Skeletal muscle tissue (tissue), 4 donors: ENCODE data around the gene CHST13. TPM values are rescaled to one million over a fixed set of nuclear protein-coding genes. Genes with fewer than 3 reads are reported as not detected.
A peak's percentile ranks its signal among the peaks of the same experiment; 100 is the strongest.

ENCODE experiments used
- H3K27ac ChIP-seq: one replicate; pipeline ENCODE4 v1.7.0; 2013; ENCODE audit warnings: mild to moderate bottlenecking, low read depth, low read length, inconsistent platforms
- H3K27me3 ChIP-seq, 3 donors: one replicate each; pipeline ENCODE4 v1.7.0; 2013; ENCODE audit warnings: low read length in 3 of 3; ENCODE audit not compliant: control insufficient read depth in 3 of 3, insufficient read depth in 3 of 3
- H3K36me3 ChIP-seq, 3 donors: one replicate each; pipeline ENCODE4 v1.7.0; 2013; ENCODE audit warnings: low read length in 3 of 3; ENCODE audit not compliant: control insufficient read depth in 3 of 3, insufficient read depth in 3 of 3
- H3K4me1 ChIP-seq, 3 donors: one replicate each; pipeline ENCODE4 v1.7.0; 2013; ENCODE audit warnings: low read length in 3 of 3, mild to moderate bottlenecking in 3 of 3; ENCODE audit not compliant: control insufficient read depth in 3 of 3, insufficient read depth in 3 of 3
- H3K4me3 ChIP-seq, 3 donors: one replicate each; pipeline ENCODE4 v1.7.0; 2013; ENCODE audit warnings: low read length in 3 of 3
- H3K9ac ChIP-seq, 3 donors: one replicate each; pipeline ENCODE4 v1.7.0; 2013; ENCODE audit warnings: low read length in 3 of 3, mild to moderate bottlenecking in 3 of 3, moderate library complexity in 2 of 3, low read depth in 1 of 3
- H3K9me3 ChIP-seq, 3 donors: one replicate each; pipeline ENCODE4 v1.7.0; 2013; ENCODE audit warnings: low read length in 3 of 3; ENCODE audit not compliant: control insufficient read depth in 3 of 3
- total RNA-seq: library from RNA; depleted of rRNA; stranded (reverse); fragments of >200 nt; gene quantifications from one replicate; pipeline ENCODE4 v1.2.3, GENCODE V29; 2014
- donor health status: Osteomylitis.

CHST13 gene
- total RNA-seq, 1 donor from 2014 or later = not detected

GRCh38 chr3:126522363-126522788, 1.6 kb upstream of the CHST13 start:
- H3K27me3 ChIP-seq = peaks cover 3 to 25% (median 16%) of the 10 kb centered on the region in 3 donors
- H3K4me1 ChIP-seq = peaks cover 7 to 14% (median 12%) of the 10 kb centered on the region in 3 donors
- no peaks in the 10 kb centered on the region for H3K9me3 ChIP-seq
- no peak overlapping the region for H3K9ac ChIP-seq
- H3K36me3 ChIP-seq = no peaks in the 10 kb centered on the region
- no peak overlapping the region for H3K4me3 ChIP-seq
- no peak overlapping the region for H3K27ac ChIP-seq

GRCh38 chr3:126524429-126524988, 554 bp downstream of the CHST13 start:
- Histone ChIP-seq H3K9ac (peak overlapping the region in 2 of 3 donors; percentile 23 to 62), H3K27ac (no peak overlapping the region), H3K36me3 (no peaks in the 10 kb centered on the region), H3K4me1 (peaks cover 7 to 18% (median 12%) of the 10 kb centered on the region in 3 donors), H3K27me3 (peaks cover 3 to 25% (median 14%) of the 10 kb centered on the region in 3 donors), H3K9me3 (no peaks in the 10 kb centered on the region), H3K4me3 (peak overlapping the region; percentile 26 to 63 (median 58))

GRCh38 chr3:126525091-126525852, 1.3 kb downstream of the CHST13 start:
- Histone ChIP-seq H3K9ac (no peak overlapping the region), H3K36me3 (no peaks in the 10 kb centered on the region), H3K27me3 (peaks cover 3 to 22% (median 14%) of the 10 kb centered on the region in 3 donors), H3K4me1 (peaks cover 7 to 18% (median 12%) of the 10 kb centered on the region in 3 donors), H3K4me3 (no peak overlapping the region), H3K9me3 (no peaks in the 10 kb centered on the region), H3K27ac (no peak overlapping the region)

GRCh38 chr3:126525853-126526667, 2.1 kb downstream of the CHST13 start:
- Histone ChIP-seq H3K4me1 (peaks cover 7 to 18% (median 12%) of the 10 kb centered on the region in 3 donors), H3K9ac (no peak overlapping the region), H3K36me3 (no peaks in the 10 kb centered on the region), H3K9me3 (no peaks in the 10 kb centered on the region), H3K27ac (no peak overlapping the region), H3K27me3 (peaks cover 3 to 22% (median 14%) of the 10 kb centered on the region in 3 donors), H3K4me3 (no peak overlapping the region)

- peaks cover 7 to 18% (median 12%) of the 10 kb centered on the region in 3 donors for H3K4me1 ChIP-seq
- H3K27ac ChIP-seq = no peak overlapping the region
- no peaks in the 10 kb centered on the region for H3K9me3 ChIP-seq
- H3K36me3 ChIP-seq = no peaks in the 10 kb centered on the region
- H3K4me3 ChIP-seq = no peak overlapping the region
- peaks cover 3 to 22% (median 14%) of the 10 kb centered on the region in 3 donors for H3K27me3 ChIP-seq
- H3K9ac ChIP-seq = no peak overlapping the region
Measured at GRCh38 chr3:126526668-126527005, 2.7 kb downstream of the CHST13 start.

GRCh38 chr3:126527006-126527405, 3.1 kb downstream of the CHST13 start:
- H3K9ac ChIP-seq = no peak overlapping the region
- peaks cover 3 to 22% (median 14%) of the 10 kb centered on the region in 3 donors for H3K27me3 ChIP-seq

GRCh38 chr3:126527455-126528211, 3.7 kb downstream of the CHST13 start:
- no peak overlapping the region for H3K9ac ChIP-seq
- no peaks in the 10 kb centered on the region for H3K9me3 ChIP-seq
- peaks cover 7 to 18% (median 10%) of the 10 kb centered on the region in 3 donors for H3K4me1 ChIP-seq
- no peak overlapping the region for H3K27ac ChIP-seq
- no peaks in the 10 kb centered on the region for H3K36me3 ChIP-seq
- no peak overlapping the region for H3K4me3 ChIP-seq
- H3K27me3 ChIP-seq = peaks cover 3 to 19% (median 14%) of the 10 kb centered on the region in 3 donors

More at GRCh38 chr3:126527006-126527405, 3.1 kb downstream of the CHST13 start:
- no peaks in the 10 kb centered on the region for H3K36me3 ChIP-seq
- peaks cover 7 to 18% (median 12%) of the 10 kb centered on the region in 3 donors for H3K4me1 ChIP-seq
- no peak overlapping the region for H3K27ac ChIP-seq
- no peaks in the 10 kb centered on the region for H3K9me3 ChIP-seq
- H3K4me3 ChIP-seq = no peak overlapping the region

GRCh38 chr3:126528419-126528799, 4.5 kb downstream of the CHST13 start:
- Histone ChIP-seq H3K9me3 (no peaks in the 10 kb centered on the region), H3K4me1 (peaks cover 7 to 15% (median 9%) of the 10 kb centered on the region in 3 donors), H3K4me3 (no peak overlapping the region), H3K36me3 (no peaks in the 10 kb centered on the region), H3K27ac (no peak overlapping the region), H3K9ac (no peak overlapping the region), H3K27me3 (peaks cover 3 to 13% (median 12%) of the 10 kb centered on the region in 3 donors)

GRCh38 chr3:126528800-126529541, 5.0 kb downstream of the CHST13 start:
- no peak overlapping the region for H3K9ac ChIP-seq
- no peak overlapping the region for H3K27ac ChIP-seq
- H3K9me3 ChIP-seq = no peaks in the 10 kb centered on the region
- H3K4me3 ChIP-seq = no peak overlapping the region
- H3K4me1 ChIP-seq = peaks cover 2 to 10% (median 3%) of the 10 kb centered on the region in 3 donors
- H3K36me3 ChIP-seq = no peaks in the 10 kb centered on the region
- peaks cover 3 to 8% (median 6%) of the 10 kb centered on the region in 3 donors for H3K27me3 ChIP-seq
